Epithelial cell of proximal tubule (primary cell): ENCODE results near the gene PLOD2. TPM values are rescaled to one million over a fixed set of nuclear protein-coding genes. Genes with fewer than 3 reads are reported as not detected.

Source experiments
- DNase-seq: peaks from one replicate; pipeline ENCODE4 v3.0.0-alpha.2; 2011; ENCODE audit warnings: low read depth
- H3K4me3 ChIP-seq: 2 replicates; pipeline ENCODE4 v1.5.1; 2011; ENCODE audit warnings: low read depth, mild to moderate bottlenecking, low read length
- total RNA-seq: library from RNA; depleted of rRNA; stranded (reverse); fragments of >200 nt; gene quantifications from 2 replicates; pipeline ENCODE4 v1.2.3, GENCODE V29; 2015
- TF ChIP-seq, protein P1 (sequence below): conservative IDR thresholded peaks from 2 replicates; pipeline ENCODE4 v1.5.1; 2012; ENCODE audit warnings: low read depth, mild to moderate bottlenecking, low read length

Gene PLOD2
- total RNA-seq, 1 donor from 2014 or later: 82.6 TPM

DNA sequence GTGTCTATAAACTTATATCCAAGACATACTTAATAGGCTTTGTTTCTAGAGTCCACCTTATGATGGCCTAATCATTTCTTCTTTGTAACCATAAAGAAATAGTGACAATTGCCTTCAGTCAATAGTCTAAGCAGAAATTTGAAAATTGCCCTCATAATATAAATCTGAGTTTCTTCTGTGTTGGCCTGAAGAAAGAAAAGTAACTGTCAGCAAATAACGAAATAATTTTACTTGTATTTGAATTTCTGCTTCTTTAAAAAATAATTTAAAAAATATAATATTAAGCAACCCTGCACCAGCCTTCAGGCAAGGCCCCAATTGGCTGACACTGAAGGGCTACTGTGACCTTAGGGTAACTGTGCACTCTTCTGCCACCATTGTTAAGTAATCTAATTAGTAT is 113.5 kb downstream of the PLOD2 start:
- no peak for DNase-seq

GRCh38 chr3:146044046-146044445 is 116.9 kb downstream of the PLOD2 start:
- no peak for DNase-seq
- TF ChIP-seq, protein P1, sequence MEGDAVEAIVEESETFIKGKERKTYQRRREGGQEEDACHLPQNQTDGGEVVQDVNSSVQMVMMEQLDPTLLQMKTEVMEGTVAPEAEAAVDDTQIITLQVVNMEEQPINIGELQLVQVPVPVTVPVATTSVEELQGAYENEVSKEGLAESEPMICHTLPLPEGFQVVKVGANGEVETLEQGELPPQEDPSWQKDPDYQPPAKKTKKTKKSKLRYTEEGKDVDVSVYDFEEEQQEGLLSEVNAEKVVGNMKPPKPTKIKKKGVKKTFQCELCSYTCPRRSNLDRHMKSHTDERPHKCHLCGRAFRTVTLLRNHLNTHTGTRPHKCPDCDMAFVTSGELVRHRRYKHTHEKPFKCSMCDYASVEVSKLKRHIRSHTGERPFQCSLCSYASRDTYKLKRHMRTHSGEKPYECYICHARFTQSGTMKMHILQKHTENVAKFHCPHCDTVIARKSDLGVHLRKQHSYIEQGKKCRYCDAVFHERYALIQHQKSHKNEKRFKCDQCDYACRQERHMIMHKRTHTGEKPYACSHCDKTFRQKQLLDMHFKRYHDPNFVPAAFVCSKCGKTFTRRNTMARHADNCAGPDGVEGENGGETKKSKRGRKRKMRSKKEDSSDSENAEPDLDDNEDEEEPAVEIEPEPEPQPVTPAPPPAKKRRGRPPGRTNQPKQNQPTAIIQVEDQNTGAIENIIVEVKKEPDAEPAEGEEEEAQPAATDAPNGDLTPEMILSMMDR: no peak

More for the DNA sequence above, 113.5 kb downstream of the PLOD2 start:
- H3K4me3 ChIP-seq: no peak overlapping the region
- TF ChIP-seq, protein P1: no peak

DNA sequence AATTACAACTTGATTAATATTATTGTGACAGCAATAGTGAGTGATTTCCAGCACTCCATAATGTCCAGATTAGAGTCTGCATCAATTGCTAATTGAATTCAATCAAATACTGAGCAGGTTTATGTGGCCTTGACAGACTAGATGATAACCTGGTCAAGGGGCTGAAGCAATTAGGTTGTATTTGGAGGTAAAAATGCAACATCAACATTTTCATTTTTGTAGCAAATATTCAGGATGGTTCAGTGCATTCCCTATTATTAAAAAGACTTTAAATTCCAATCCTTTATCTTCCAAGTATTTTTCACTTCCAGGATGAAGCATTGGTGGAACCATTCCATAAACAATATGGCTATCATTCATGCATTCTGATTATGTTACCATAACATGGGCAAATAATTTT is 120.4 kb downstream of the PLOD2 start:
- TF ChIP-seq, protein P1: no peak
- no peak overlapping the region for H3K4me3 ChIP-seq
- DNase-seq: no peak

More at GRCh38 chr3:146044046-146044445, 116.9 kb downstream of the PLOD2 start:
- H3K4me3 ChIP-seq: no peak overlapping the region

- no peak overlapping the region for H3K4me3 ChIP-seq
- DNase-seq: no peak
- TF ChIP-seq, protein P1: no peak
Observed at GRCh38 chr3:146037697-146038096, 123.3 kb downstream of the PLOD2 start.

DNA sequence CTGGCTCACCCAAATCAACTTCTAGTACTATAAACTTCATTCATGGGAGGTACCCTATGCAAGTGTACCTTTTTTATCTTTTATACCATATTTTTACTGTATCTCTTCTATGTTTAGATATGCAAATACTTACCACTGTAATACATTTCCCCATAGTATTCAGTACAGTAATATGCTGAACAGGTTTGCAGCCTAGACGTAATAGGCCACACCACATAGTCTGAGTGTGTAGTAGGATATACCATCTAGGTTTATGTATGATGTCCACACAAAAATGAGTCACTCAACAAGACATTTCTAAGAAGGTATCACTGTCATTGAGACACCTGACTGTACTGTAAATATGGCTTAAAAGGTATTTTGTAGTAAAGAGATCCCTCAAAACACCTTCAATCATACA is 124.7 kb downstream of the PLOD2 start:
- H3K4me3 ChIP-seq: no peak overlapping the region
- no peak for DNase-seq
- TF ChIP-seq, protein P1: no peak

DNA sequence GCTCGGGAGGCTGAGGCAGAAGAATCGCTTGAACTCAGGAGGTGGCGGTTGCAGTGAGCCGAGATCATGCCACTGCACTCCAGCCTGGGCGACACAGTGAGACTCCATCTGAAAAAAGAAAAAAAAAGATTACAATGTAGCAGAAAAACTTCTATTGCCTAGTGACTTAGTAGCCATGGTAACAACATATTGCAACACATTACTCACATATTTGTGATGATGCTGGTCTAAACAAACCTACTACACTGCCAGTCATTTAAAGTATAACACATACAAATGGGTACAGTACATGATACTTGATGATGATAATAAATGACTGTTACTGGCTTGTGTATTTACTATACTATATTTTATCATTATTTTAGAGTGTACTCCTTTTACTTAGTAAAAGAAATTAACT is 125.6 kb downstream of the PLOD2 start:
- H3K4me3 ChIP-seq: no peak overlapping the region
- DNase-seq: no peak
- TF ChIP-seq, protein P1: no peak

GRCh38 chr3:146033950-146034349 is 127.0 kb downstream of the PLOD2 start:
- H3K4me3 ChIP-seq: no peak overlapping the region
- TF ChIP-seq, protein P1: no peak
- DNase-seq: no peak
